Natural killer cell (primary cell): Measurements from ENCODE around the gene TOGARAM2. TPM values are rescaled to one million over a fixed set of nuclear protein-coding genes. Genes with fewer than 3 reads are reported as not detected.

Experiments
- ATAC-seq, 3 donors: fragments of 150-1000 bp in 2 of 3; fragments of 200-7000 bp in 1 of 3; cut with Tn5 transposase; 1 replicate in 1 of 3; 2 replicates in 2 of 3; pipeline ENCODE4 v1.10.0; 2021; ENCODE audit warnings: mild to moderate bottlenecking in 2 of 3, moderate library complexity in 2 of 3
- DNase-seq, 2 donors: peaks; one replicate each; pipeline versions ENCODE4 v3.0.0 to v3.0.0-alpha.2; 2013 to 2021; ENCODE audit warnings: mixed read lengths in 1 of 2
- H3K27ac ChIP-seq: one replicate; pipeline ENCODE4 v1.5.1; 2013; ENCODE audit warnings: mild to moderate bottlenecking, low read length
- H3K27me3 ChIP-seq: one replicate; pipeline ENCODE4 v1.6.1; 2013; ENCODE audit warnings: low read length; ENCODE audit not compliant: control insufficient read depth, insufficient read depth
- H3K36me3 ChIP-seq: one replicate; pipeline ENCODE4 v1.6.1; 2013; ENCODE audit warnings: low read length; ENCODE audit not compliant: control insufficient read depth, insufficient read depth
- H3K4me1 ChIP-seq: one replicate; pipeline ENCODE4 v1.6.1; 2013; ENCODE audit warnings: low read length; ENCODE audit not compliant: control insufficient read depth, insufficient read depth
- H3K4me3 ChIP-seq: one replicate; pipeline ENCODE4 v1.5.1; 2013; ENCODE audit warnings: low read length
- H3K9me3 ChIP-seq: one replicate; pipeline ENCODE4 v1.6.1; 2013; ENCODE audit warnings: low read length; ENCODE audit not compliant: control insufficient read depth, insufficient read depth
- H3K27ac Mint-ChIP-seq, 2 donors: one replicate each; pipeline ENCODE4 v1.8.0; 2022; ENCODE audit warnings: mild to moderate bottlenecking in 2 of 2, mixed read lengths in 2 of 2, moderate library complexity in 1 of 2
- H3K27me3 Mint-ChIP-seq, 2 donors: one replicate each; pipeline ENCODE4 v1.8.0; 2022; ENCODE audit warnings: low read depth in 2 of 2, mixed read lengths in 2 of 2
- H3K36me3 Mint-ChIP-seq: one replicate; pipeline ENCODE4 v1.8.0; 2022; ENCODE audit warnings: mixed read lengths
- H3K4me1 Mint-ChIP-seq, 2 donors: one replicate each; pipeline ENCODE4 v1.8.0; 2022; ENCODE audit warnings: mixed read lengths in 2 of 2
- H3K4me3 Mint-ChIP-seq: one replicate; pipeline ENCODE4 v1.8.0; 2022; ENCODE audit warnings: mild to moderate bottlenecking, moderate library complexity, mixed read lengths
- H3K9me3 Mint-ChIP-seq, 2 donors: one replicate each; pipeline ENCODE4 v1.8.0; 2022; ENCODE audit warnings: mixed read lengths in 2 of 2
- CTCF ChIP-seq: fragments of 200-600 bp; IDR thresholded peaks from one replicate; pipeline ENCODE4 v1.8.0; 2022; ENCODE audit warnings: antibody characterized with exemption
- WGBS: methylation state at CpG from one replicate; pipeline ENCODE4 v1.1.7; 2013; ENCODE audit warnings: missing lambda C conversion rate; ENCODE audit not compliant: insufficient coverage; 5-methylcytosine and 5-hydroxymethylcytosine counted together
- intact Hi-C: fragments of 100-400 bp; cut with micrococcal nuclease; formaldehyde crosslinking; loops from one replicate; pipeline ENCODE4 v1.14.2; 2022
- total RNA-seq, 4 donors: library from RNA; stranded (reverse); fragments of 120-200 nt in 1 of 4; gene quantifications; one replicate each; pipeline versions ENCODE4 v1.2.3 to v1.2.4, GENCODE V29; 2013 to 2022

Gene TOGARAM2
- total RNA-seq, 3 donors from 2014 or later (not counting 1 experiment from before 2014, with no cell fraction given) = 25.9 to 53.2 (median 30.8) TPM

GRCh38 chr2:29063056-29063455 is 82.0 kb downstream of the TOGARAM2 start:
- ATAC-seq (no peak), DNase-seq (no peak)
- 92% methylated on average over 6 of the region's 6 CpGs for WGBS
- Mint-ChIP-seq H3K4me1 (no peaks in the 10 kb centered on the region), H3K36me3 (no peaks in the 10 kb centered on the region), H3K27ac (no peak overlapping the region), H3K4me3 (no peak overlapping the region), H3K27me3 (no peaks in the 10 kb centered on the region), H3K9me3 (no peaks in the 10 kb centered on the region)
- no peaks in the 10 kb centered on the region for H3K4me1 ChIP-seq
- no peak overlapping the region for H3K27ac ChIP-seq
- no peaks in the 10 kb centered on the region for H3K9me3 ChIP-seq
- intact Hi-C loops = no loop called here
- no peak overlapping the region for H3K4me3 ChIP-seq
- no peak for TF ChIP-seq CTCF
- H3K27me3 ChIP-seq = no peaks in the 10 kb centered on the region
- H3K36me3 ChIP-seq = no peaks in the 10 kb centered on the region

GRCh38 chr2:29063646-29064345 is 82.7 kb downstream of the TOGARAM2 start:
- intact Hi-C loops = no loop called here
- H3K4me3 Mint-ChIP-seq = no peak overlapping the region
- TF ChIP-seq CTCF = no peak
- no peak overlapping the region for H3K27ac Mint-ChIP-seq
- 95% methylated on average over 20 of the region's 20 CpGs for WGBS
- H3K27me3 Mint-ChIP-seq = no peaks in the 10 kb centered on the region
- no peaks in the 10 kb centered on the region for H3K36me3 ChIP-seq
- no peaks in the 10 kb centered on the region for H3K4me1 ChIP-seq
- DNase-seq (no peak), ATAC-seq (no peak)
- H3K36me3 Mint-ChIP-seq = no peaks in the 10 kb centered on the region
- no peaks in the 10 kb centered on the region for H3K9me3 Mint-ChIP-seq
- H3K4me1 Mint-ChIP-seq = no peaks in the 10 kb centered on the region
- no peaks in the 10 kb centered on the region for H3K9me3 ChIP-seq
- H3K27ac ChIP-seq = no peak overlapping the region
- H3K4me3 ChIP-seq = no peak overlapping the region
- H3K27me3 ChIP-seq = no peaks in the 10 kb centered on the region

GRCh38 chr2:29064346-29064715 is 83.2 kb downstream of the TOGARAM2 start:
- Mint-ChIP-seq H3K4me3 (no peak overlapping the region), H3K9me3 (no peaks in the 10 kb centered on the region), H3K36me3 (no peaks in the 10 kb centered on the region), H3K27ac (no peak overlapping the region), H3K4me1 (no peaks in the 10 kb centered on the region), H3K27me3 (no peaks in the 10 kb centered on the region)
- TF ChIP-seq CTCF = no peak
- H3K4me3 ChIP-seq = no peak overlapping the region
- ATAC-seq = no peak
- no peaks in the 10 kb centered on the region for H3K9me3 ChIP-seq
- H3K27ac ChIP-seq = no peak overlapping the region
- no peaks in the 10 kb centered on the region for H3K36me3 ChIP-seq
- no peaks in the 10 kb centered on the region for H3K27me3 ChIP-seq
- intact Hi-C loops = no loop called here
- no peak for DNase-seq
- H3K4me1 ChIP-seq = no peaks in the 10 kb centered on the region
- WGBS = 92% methylated on average over 4 of the region's 4 CpGs

GRCh38 chr2:29064746-29065067 is 83.6 kb downstream of the TOGARAM2 start:
- no peak for TF ChIP-seq CTCF
- intact Hi-C loops = no loop called here
- Histone ChIP-seq H3K27ac (no peak overlapping the region), H3K9me3 (no peaks in the 10 kb centered on the region), H3K27me3 (no peaks in the 10 kb centered on the region), H3K4me1 (no peaks in the 10 kb centered on the region), H3K4me3 (no peak overlapping the region), H3K36me3 (no peaks in the 10 kb centered on the region)
- H3K4me3 Mint-ChIP-seq = no peak overlapping the region
- no peaks in the 10 kb centered on the region for H3K9me3 Mint-ChIP-seq
- H3K27me3 Mint-ChIP-seq = no peaks in the 10 kb centered on the region
- DNase-seq = no peak
- H3K4me1 Mint-ChIP-seq = no peaks in the 10 kb centered on the region
- ATAC-seq = no peak
- H3K36me3 Mint-ChIP-seq = no peaks in the 10 kb centered on the region
- WGBS = 94% methylated on average over 11 of the region's 11 CpGs
- no peak overlapping the region for H3K27ac Mint-ChIP-seq
